Middle frontal gyrus (tissue), 1 donor: ENCODE measurements around the gene IRX4.
"Not testable (repeated sequence)": the region's sequence is repeated elsewhere in the genome, so short reads cannot be mapped to it uniquely, and the experiment has no call there.

Source experiments
- DNase-seq: peaks from one replicate; pipeline ENCODE4 v3.0.0-alpha.2; 2015; ENCODE audit warnings: low spot score; ENCODE audit errors: extremely low spot score

IRX4 gene

GRCh38 chr5:1860949-1861348 is 21.8 kb downstream of the IRX4 start:
- no peak for DNase-seq

DNA sequence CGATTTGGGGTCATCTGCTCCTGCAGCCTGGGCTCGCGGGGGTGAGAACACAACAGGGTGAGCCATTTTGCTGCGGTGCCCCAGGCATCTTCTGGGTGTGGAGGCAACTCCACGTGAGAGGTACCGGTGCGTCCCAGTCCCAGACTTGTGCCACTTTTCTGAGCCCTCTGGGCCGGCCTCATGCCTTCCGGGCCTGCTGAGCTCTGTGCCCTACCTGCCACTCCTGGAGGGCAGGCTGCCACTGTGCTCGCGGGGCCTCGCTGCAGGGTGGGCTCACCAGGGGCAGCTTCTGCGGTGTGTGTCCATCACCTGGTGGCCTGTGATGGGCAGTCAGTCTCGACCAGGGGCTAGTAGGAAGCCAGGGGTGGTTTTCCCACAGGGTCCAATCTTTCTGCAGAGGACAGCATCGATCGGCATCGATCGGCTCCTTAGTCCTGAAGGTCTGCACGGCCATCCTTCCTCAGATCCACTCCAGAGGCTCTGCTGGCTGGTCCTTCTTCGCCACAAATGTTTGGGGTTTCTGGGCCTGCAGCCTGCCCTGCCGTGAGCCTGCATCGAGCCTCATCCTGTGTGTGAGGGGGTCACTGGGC is 22.6 kb downstream of the IRX4 start:
- no peak for DNase-seq

GRCh38 chr5:1859099-1859498 is 23.6 kb downstream of the IRX4 start:
- no peak for DNase-seq

GRCh38 chr5:1858436-1858835 is 24.3 kb downstream of the IRX4 start:
- no peak for DNase-seq

DNA sequence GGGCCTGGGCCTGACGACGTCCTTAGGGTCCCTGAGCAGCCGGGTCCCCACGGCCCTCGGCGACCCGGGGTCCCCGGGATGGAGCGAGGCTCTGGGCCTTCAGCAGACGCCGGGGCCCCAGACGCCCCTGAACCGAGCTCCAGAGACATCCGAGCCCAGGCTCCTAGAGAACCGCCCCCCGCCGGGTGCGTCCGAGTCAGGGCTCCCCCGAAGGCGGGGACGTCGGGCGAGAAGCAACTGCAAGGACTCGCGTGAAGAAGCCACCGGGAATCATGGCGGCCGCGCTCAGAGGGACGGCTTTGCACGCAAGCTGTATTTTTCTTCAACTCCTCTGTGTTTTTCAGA is 25.5 kb downstream of the IRX4 start:
- no peak for DNase-seq

DNA sequence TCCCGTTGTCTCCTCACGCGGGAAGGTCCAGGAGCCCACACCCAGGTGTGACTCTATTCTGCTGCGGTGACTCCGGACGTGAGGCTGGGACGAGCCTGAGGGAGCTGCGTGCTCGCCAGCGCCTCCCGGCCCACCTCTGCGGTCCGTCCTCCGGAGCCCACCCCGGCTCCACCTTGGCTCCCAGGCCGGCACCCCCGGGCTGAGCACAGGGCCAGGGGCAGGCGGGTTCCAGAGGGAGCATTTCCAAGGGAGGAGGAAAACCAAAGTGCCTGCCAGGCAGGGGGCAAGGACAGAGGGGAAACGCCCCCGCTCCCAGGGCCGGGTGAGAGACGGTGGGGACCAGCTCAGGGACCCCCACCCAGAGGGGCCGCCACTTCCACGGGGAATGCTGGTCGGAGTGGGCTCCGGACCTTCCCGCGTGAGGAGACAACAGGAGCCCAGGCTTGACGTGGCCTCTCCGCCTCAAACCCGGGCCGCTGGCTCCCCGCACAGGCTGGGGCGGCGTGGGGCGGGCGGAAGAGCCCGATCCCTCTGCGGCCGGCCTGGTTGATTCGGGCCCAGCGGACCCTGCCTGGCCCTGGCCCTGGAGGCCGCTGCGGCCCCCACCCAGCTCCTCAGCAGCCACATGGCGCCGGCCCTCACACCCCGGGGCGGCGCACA is 26.0 kb downstream of the IRX4 start:
- no peak for DNase-seq

- DNase-seq = no peak
Measured at GRCh38 chr5:1855596-1855995, 27.1 kb downstream of the IRX4 start.

DNA sequence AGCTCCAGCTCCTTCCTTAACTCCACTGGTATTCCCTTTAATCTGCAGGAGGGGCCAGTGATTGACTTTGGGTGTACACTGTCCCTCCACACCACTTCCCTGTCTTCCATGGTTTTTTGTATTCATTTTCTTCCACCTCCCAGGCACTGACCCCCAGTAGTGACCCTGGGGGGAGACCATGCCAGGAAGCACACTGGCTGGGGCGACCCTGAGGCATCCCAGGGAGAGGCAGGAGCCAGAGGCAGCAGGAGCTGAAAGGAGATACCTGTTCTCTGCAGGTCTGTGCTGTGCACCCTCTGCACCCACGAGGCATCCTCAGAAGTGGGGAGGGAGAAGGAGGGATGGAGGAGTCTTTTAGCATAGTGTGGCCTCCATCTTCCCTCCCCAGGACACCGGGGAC is 27.6 kb downstream of the IRX4 start:
- DNase-seq = no peak

DNA sequence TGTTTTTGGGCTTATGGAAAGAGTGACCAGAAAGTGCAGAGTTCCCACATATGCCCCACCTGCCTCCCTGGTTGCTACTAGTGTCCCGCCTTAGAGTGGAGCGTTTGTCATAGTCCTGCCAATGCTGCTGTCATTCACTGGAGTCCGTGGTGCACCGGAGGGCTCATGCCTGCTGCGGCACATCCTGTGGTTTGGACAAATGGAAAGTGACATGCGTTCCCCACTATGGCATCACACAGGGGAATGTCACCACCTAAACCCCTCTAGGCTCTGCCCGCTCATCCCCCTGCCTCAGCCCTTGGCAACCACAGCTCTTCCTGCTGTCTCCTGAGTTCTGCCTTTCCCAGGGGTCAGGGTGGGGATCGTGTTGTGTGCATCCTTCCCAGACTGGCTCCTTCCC is 29.2 kb downstream of the IRX4 start:
- no peak for DNase-seq

- DNase-seq = no peak
Measured at GRCh38 chr5:1852324-1852947, 30.3 kb downstream of the IRX4 start.

GRCh38 chr5:1851290-1851934 is 31.3 kb downstream of the IRX4 start:
- no peak for DNase-seq

DNA sequence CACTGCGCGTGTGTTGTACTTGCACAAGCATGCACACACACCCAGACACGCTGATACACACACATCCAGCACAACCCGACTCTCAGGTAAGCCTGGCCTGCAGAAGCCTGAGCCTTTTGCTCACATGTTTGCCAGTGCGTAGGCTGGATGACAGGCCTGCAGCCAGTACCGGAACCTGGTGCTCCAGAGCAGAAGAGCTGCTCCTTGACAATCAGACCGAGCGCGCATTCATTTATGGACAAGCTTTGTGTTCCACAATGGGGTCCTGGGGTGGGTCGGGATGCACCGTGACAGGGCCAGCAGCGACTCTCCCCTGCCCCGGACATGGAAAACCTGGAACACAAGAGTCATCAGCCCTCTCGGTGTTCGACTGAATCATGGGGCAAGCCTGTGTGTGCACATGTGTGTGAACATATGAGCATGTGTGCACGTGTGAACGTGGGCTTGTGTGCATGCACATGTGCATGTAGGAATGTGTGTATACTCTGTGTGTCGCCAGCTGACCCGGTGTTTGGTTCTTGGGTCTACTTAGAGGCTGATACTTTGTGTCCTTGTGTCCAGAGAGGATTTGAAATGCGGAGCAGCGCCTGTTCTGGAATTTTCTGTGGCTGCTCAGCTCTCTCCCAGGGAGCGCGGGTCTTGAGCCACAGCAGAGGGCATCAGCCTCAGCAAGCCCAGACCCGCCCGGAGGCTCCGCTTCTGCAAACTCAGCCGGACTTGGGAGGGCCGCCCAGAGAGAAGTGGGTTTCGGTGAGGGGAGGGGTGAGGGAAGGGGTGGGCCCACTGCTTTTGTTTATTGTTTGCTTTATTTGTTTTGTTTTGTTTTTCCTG is 32.2 kb downstream of the IRX4 start:
- no peak for DNase-seq

- DNase-seq = no peak
Measured at GRCh38 chr5:1847611-1848010, 35.1 kb downstream of the IRX4 start.

GRCh38 chr5:1847056-1847455 is 35.7 kb downstream of the IRX4 start:
- DNase-seq = no peak

DNA sequence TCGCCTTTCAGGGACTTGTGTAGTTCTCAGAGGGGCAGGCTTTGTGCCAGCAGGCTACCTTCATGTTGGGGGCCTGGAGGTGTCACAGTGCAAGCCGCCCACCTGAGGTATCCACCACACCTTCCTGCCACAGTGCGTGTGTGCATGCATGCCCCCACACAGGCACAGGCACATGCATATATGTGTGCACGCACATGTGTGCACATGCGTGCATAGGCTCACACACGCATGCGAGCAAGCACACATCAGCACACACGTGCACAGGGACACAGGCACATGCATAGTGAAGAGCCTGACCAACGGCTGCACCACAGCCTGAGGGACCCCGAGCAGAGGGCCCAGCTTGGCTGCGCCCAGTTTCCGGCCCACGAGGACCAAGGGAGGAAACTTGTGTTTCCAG is 36.1 kb downstream of the IRX4 start:
- no peak for DNase-seq

GRCh38 chr5:1845696-1846095 is 37.0 kb downstream of the IRX4 start:
- no peak for DNase-seq

DNA sequence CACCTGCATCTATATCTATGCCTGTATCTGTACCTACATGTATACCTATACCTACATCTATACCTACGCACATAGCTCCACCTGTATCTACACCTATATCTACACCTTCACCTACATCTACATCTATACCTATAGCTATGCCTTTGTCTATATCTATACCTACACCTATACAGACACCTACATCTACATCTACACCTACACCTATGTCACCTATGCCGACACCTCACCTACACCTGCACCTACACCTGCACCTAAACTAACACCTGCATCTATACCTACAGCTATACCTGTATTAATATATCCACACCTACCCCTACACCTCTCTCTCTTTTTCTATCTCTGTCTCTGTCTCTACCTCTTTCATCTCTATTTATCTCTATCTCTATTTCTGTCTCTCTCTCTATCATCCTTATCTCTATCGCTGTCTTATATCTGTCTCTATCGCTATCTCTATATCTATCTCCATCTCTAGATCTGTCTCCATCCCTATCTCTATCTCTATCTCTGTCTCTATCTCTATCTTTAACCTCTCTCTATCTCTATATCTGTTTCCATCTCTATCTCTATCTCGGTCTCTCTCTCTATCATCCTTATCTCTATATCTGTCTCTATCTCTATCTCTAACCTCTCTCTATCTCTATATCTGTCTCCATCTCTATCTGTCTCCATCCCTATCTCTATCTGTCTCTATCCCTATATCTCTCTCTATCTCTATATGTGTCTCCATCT is 37.9 kb downstream of the IRX4 start:
- no peak for DNase-seq

- DNase-seq = not testable (repeated sequence)
Measured at GRCh38 chr5:1843761-1844160, 39.0 kb downstream of the IRX4 start.

DNA sequence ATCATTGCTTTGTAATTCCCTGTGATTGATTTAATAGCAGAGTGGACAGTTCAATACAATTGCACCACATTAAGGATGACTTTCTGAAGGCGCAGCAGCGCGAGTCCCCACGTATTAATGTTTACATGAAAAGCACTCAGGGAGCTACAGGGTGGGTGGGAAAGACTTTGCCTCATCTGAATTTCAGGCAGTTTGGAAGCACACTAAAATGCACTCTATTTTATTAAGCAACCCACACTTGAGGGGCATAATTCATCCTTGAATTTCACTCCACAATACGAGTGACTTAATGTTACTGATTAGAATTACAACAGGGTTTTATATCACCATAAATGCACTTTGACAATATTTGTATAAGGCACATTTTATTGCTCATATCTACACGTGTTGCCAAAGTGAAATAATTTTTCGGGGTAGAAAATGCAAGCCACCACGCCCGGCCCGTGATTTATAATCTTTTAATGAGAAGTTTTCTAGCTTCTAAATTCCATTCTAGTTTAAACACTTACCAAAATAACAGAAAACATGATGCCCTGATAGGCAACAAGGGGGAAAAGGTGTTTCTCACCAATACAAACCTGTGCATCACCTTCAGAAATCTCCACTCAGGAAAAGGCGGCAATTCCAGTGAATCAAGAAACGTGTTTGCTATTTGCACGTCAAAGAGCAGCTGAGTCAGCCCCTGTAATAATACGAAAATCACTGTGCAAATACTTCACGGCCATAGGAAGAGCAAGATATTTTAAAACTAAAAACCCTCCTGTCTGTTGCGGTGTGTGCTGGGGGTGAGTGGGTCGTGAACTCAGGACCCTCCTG is 40.5 kb downstream of the IRX4 start:
- DNase-seq = no peak
